Fibroblast of lung (primary cell): Measurements from ENCODE around the gene STK32C. TPM values are rescaled to one million over a fixed set of nuclear protein-coding genes. Genes with fewer than 3 reads are reported as not detected.
"Not testable (repeated sequence)": the region's sequence is repeated elsewhere in the genome, so short reads cannot be mapped to it uniquely, and the experiment has no call there.

ENCODE experiments used
- DNase-seq, 2 donors: peaks; one replicate each; pipeline versions ENCODE4 v3.0.0 to v3.0.0-alpha.2; 2010; ENCODE audit warnings: low read depth in 2 of 2
- H2AFZ ChIP-seq: 2 replicates; pipeline ENCODE4 v1.5.1; 2012; ENCODE audit warnings: low read length, control low read depth, inconsistent platforms
- H3K27ac ChIP-seq: 2 replicates; pipeline ENCODE4 v1.5.1; 2011; ENCODE audit warnings: low read length, control low read depth; ENCODE audit not compliant: insufficient read depth
- H3K27me3 ChIP-seq: 2 replicates; pipeline ENCODE4 v1.5.1; 2011; ENCODE audit warnings: mild to moderate bottlenecking, low read length; ENCODE audit not compliant: control insufficient read depth, insufficient read depth
- H3K36me3 ChIP-seq: 2 replicates; pipeline ENCODE4 v1.5.1; 2011; ENCODE audit warnings: low read length; ENCODE audit not compliant: control insufficient read depth, insufficient read depth
- H3K4me1 ChIP-seq: 2 replicates; pipeline ENCODE4 v1.5.1; 2011; ENCODE audit warnings: low read length; ENCODE audit not compliant: control insufficient read depth, insufficient read depth; ENCODE audit errors: extremely low read depth
- H3K4me2 ChIP-seq: 2 replicates; pipeline ENCODE4 v1.5.1; 2011; ENCODE audit warnings: low read length, control low read depth; ENCODE audit not compliant: insufficient read depth; ENCODE audit errors: extremely low read depth
- H3K4me3 ChIP-seq, 4 experiments: fragments of 200-600 bp in 1 of 4; sonication (generic) in 1 of 4; replicated peaks in 1 of 4; 2 replicates each; pipeline ENCODE4 v1.5.1; 2011 to 2016; ENCODE audit warnings: low read length in 4 of 4, low read depth in 3 of 4, mild to moderate bottlenecking in 3 of 4, control low read depth in 2 of 4, inconsistent platforms in 1 of 4, mixed read lengths in 1 of 4; ENCODE audit not compliant: insufficient read depth in 1 of 4; ENCODE audit errors: control extremely low read depth in 1 of 4
- H3K79me2 ChIP-seq: 2 replicates; pipeline ENCODE4 v1.5.1; 2012; ENCODE audit warnings: mild to moderate bottlenecking, low read length, inconsistent platforms; ENCODE audit not compliant: control insufficient read depth, insufficient read depth
- H3K9ac ChIP-seq: 2 replicates; pipeline ENCODE4 v1.5.1; 2011; ENCODE audit warnings: mild to moderate bottlenecking, low read length, control low read depth; ENCODE audit not compliant: insufficient read depth
- H3K9me3 ChIP-seq: 2 replicates; pipeline ENCODE4 v1.5.1; 2012; ENCODE audit warnings: low read depth, low read length; ENCODE audit not compliant: control insufficient read depth, insufficient read depth
- H4K20me1 ChIP-seq: 2 replicates; pipeline ENCODE4 v1.5.1; 2011; ENCODE audit warnings: low read length; ENCODE audit not compliant: control insufficient read depth, insufficient read depth; ENCODE audit errors: extremely low read depth
- EZH2 ChIP-seq: IDR thresholded peaks from 2 replicates; pipeline ENCODE4 v1.5.1; 2012; ENCODE audit warnings: low read length, control low read depth, mild to moderate bottlenecking; ENCODE audit errors: missing control alignments
- polyA plus RNA-seq, 2 donors: library from polyadenylated mRNA; depleted of rRNA in 1 of 2; stranded (reverse) in 1 of 2; unstranded in 1 of 2; fragments of >200 nt; gene quantifications; 2 replicates each; pipeline ENCODE4 v1.2.1, GENCODE V29; 2011 to 2012; ENCODE audit warnings: missing spikeins in 1 of 2
- total RNA-seq: library from RNA; depleted of rRNA; stranded (reverse); fragments of >200 nt; gene quantifications from 2 replicates; pipeline ENCODE4 v1.2.1, GENCODE V29; 2014
- TF ChIP-seq, protein P1 (sequence below), 2 donors: IDR thresholded peaks in 1 of 2; conservative IDR thresholded peaks in 1 of 2; 1 replicate in 1 of 2; 2 replicates in 1 of 2; pipeline ENCODE4 v1.5.1; 2011 to 2012; ENCODE audit warnings: low read length in 2 of 2, control low read depth in 1 of 2, inconsistent platforms in 1 of 2, low read depth in 1 of 2, mild to moderate bottlenecking in 1 of 2

STK32C gene
- total and polyA plus RNA-seq, 2 donors (not counting 1 experiment from before 2014, with no cell fraction given): 4.4 to 21.5 TPM

DNA sequence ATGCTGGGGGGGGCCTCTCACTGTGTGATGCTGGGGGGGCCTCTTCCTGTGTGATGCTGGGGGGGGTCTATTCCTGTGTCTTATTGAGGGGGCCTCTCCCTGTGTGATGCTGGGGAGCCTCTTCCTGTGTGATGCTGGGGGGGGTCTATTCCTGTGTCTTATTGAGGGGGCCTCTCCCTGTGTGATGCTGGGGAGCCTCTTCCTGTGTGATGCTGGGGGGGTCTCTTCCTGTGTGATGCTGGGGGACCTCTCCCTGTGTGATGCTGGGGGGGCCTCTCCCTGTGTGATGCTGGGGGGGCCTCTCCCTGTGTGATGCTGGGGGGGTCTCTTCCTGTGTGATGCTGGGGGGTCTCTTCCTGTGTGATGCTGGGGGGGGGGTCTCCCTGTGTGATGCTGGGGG, 147.5 kb downstream of the STK32C start:
- H3K9ac ChIP-seq: not testable (repeated sequence)

DNA sequence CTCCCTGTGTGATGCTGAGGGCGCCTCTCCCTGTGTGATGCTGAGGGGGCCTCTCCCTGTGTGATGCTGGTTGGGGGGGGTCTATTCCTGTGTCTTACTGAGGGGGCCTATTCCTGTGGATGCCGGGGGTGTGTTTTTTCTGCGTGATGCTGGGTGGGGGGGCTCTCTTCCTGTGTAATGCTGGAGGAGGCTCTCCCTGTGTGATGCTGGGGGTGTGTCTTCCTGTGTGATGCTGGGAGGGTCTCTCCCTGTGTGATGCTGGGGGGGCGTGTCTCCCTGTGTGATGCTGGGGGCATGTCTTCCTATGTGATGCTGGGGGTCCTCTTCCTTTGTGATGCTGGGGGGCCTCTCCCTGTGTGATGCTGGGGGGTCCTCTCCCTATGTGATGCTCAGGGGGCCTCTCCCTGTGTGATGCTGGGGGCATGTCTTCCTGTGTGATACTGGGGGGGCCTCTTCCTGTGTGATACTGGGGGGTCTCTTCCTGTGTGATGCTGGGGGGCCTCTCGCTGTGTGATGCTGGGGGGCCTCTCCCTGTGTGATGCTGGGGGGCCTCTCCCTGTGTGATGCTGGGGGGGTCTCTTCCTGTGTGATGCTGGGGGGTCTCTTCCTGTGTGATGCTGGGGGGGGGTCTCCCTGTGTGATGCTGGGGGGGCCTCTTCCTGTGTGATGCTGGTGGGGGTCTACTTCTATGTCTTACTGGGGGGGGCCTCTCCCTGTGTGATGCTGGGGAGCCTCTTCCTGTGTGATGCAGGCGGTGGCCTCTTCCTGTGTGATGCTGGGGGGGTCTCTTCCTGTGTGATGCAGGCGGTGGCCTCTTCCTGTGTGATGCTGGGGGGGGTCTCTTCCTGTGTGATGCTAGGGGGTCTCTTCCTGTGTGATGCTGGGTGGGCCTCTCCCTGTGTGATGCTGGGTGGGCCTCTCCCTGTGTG, 148.2 kb downstream of the STK32C start:
- H3K27me3 ChIP-seq, H3K79me2 ChIP-seq, H3K4me2 ChIP-seq, H3K4me3 ChIP-seq, H3K9ac ChIP-seq, H3K9me3 ChIP-seq, H4K20me1 ChIP-seq, H3K4me1 ChIP-seq, DNase-seq, H3K27ac ChIP-seq, H3K36me3 ChIP-seq, H2AFZ ChIP-seq: not testable (repeated sequence)

More for the DNA sequence above, 147.5 kb downstream of the STK32C start:
- H3K4me2 ChIP-seq, H3K9me3 ChIP-seq, H2AFZ ChIP-seq, H3K4me3 ChIP-seq, H3K79me2 ChIP-seq, H3K4me1 ChIP-seq, DNase-seq, H3K36me3 ChIP-seq, H4K20me1 ChIP-seq, H3K27me3 ChIP-seq, H3K27ac ChIP-seq: not testable (repeated sequence)

DNA sequence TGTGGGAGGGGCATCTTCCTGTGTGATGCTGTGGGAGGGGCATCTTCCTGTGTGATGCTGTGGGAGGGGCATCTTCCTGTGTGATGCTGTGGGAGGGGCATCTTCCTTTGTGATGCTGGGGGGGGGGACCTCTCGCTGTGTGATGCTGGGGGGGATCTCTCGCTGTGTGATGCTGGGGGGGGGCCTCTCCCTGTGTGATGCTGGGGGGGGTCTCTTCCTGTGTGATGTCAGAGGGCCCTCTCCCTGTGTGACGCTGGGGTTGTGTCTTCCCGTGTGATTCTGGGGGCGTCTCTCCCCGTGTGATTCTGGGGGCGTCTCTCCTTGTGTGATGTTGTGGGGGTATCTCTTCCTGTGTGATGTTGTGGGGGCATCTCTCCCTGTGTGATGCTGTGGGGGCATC, 148.9 kb downstream of the STK32C start:
- Histone ChIP-seq H3K4me2 (no peak overlapping the region), H3K36me3 (no peaks in the 10 kb centered on the region), H3K4me3 (no peak overlapping the region), H4K20me1 (no peaks in the 10 kb centered on the region), H2AFZ (no peak overlapping the region), H3K27me3 (no peaks in the 10 kb centered on the region), H3K4me1 (no peaks in the 10 kb centered on the region), H3K9me3 (no peaks in the 10 kb centered on the region), H3K9ac (no peak overlapping the region), H3K27ac (no peak overlapping the region), H3K79me2 (no peaks in the 10 kb centered on the region)
- DNase-seq: no peak
- TF ChIP-seq, protein P1, sequence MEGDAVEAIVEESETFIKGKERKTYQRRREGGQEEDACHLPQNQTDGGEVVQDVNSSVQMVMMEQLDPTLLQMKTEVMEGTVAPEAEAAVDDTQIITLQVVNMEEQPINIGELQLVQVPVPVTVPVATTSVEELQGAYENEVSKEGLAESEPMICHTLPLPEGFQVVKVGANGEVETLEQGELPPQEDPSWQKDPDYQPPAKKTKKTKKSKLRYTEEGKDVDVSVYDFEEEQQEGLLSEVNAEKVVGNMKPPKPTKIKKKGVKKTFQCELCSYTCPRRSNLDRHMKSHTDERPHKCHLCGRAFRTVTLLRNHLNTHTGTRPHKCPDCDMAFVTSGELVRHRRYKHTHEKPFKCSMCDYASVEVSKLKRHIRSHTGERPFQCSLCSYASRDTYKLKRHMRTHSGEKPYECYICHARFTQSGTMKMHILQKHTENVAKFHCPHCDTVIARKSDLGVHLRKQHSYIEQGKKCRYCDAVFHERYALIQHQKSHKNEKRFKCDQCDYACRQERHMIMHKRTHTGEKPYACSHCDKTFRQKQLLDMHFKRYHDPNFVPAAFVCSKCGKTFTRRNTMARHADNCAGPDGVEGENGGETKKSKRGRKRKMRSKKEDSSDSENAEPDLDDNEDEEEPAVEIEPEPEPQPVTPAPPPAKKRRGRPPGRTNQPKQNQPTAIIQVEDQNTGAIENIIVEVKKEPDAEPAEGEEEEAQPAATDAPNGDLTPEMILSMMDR (conservative IDR thresholded peaks at IDR 0.05 in 1 of 2, IDR thresholded peaks at IDR 0.05 in 1 of 2; ENCODE audit: low read depth in 1 of 2, low read length in 2 of 2): no peak
- no peak for TF ChIP-seq EZH2

DNA sequence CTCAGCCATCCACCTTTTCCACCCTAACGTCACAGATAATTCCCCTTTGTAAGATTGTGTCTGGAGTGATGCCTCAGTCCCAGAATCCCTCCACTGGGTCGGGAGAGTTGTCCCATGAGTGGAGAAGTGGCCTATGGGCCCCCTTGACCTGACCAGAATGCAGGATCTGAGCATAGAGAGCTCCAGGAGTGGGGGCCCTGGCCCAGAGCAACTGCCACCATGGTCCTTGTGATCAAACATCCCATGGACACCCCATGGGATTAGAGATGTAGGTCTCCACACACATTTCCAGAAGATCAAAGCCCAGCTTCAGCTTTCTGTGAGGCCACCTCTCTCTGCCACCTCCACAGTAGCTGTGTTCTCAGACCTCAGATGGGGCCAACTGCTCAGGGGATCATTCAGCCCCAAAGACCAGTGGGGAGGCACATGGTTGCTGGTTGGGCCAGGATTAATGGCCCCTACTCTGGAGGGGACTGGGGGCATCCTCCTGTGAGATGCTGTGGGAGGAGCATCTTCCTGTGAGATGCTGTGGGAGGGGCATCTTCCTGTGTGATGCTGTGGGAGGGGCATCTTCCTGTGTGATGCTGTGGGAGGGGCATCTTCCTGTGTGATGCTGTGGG, 149.5 kb downstream of the STK32C start:
- no peak overlapping the region for H3K9ac ChIP-seq
- no peak overlapping the region for H3K27ac ChIP-seq
- no peaks in the 10 kb centered on the region for H3K79me2 ChIP-seq
- TF ChIP-seq, protein P1 (conservative IDR thresholded peaks at IDR 0.05 in 1 of 2, IDR thresholded peaks at IDR 0.05 in 1 of 2; ENCODE audit: low read depth in 1 of 2, low read length in 2 of 2): no peak
- TF ChIP-seq EZH2: no peak
- no peak overlapping the region for H3K4me2 ChIP-seq
- H3K4me3 ChIP-seq: no peak overlapping the region
- no peaks in the 10 kb centered on the region for H3K9me3 ChIP-seq
- H2AFZ ChIP-seq: no peak overlapping the region
- H3K36me3 ChIP-seq: no peaks in the 10 kb centered on the region
- no peak for DNase-seq
- no peaks in the 10 kb centered on the region for H4K20me1 ChIP-seq
- H3K4me1 ChIP-seq: no peaks in the 10 kb centered on the region
- no peaks in the 10 kb centered on the region for H3K27me3 ChIP-seq
